Stimulated activated CD8-positive, alpha-beta memory T cell treated with anti-CD3 and anti-CD28 coated beads, Interleukin-15, amount 100 ng/mL, for 48 hours (primary cell): Measurements from ENCODE around the gene FOXO3.
A peak's percentile ranks its signal among the peaks of the same experiment; 100 is the strongest.
"Not testable (repeated sequence)": the region's sequence is repeated elsewhere in the genome, so short reads cannot be mapped to it uniquely, and the experiment has no call there.

Experiments used
- DNase-seq, 2 donors: peaks; one replicate each; pipeline ENCODE4 v3.0.0-alpha.2; 2020; ENCODE audit warnings: low read depth in 2 of 2

Gene FOXO3

GRCh38 chr6:108560463-108561308, at the start of gene FOXO3:
Gene FOXO3, plus strand, starts transcription at chr6:108560917. Its CDS starts 292 bp downstream, at chr6:108561209.
- peak; percentile 38 to 46 for DNase-seq

GRCh38 chr6:108518714-108519576, 41.8 kb upstream of the FOXO3 start:
- DNase-seq, result no peak

- no peak for DNase-seq
Measured at GRCh38 chr6:108521616-108522107, 39.1 kb upstream of the FOXO3 start.

- DNase-seq, result no peak
Measured at GRCh38 chr6:108523697-108524096, 37.0 kb upstream of the FOXO3 start.

GRCh38 chr6:108524528-108525248, 36.0 kb upstream of the FOXO3 start:
- DNase-seq, result no peak

- no peak for DNase-seq
Measured at GRCh38 chr6:108526739-108527174, 34.0 kb upstream of the FOXO3 start.

DNA sequence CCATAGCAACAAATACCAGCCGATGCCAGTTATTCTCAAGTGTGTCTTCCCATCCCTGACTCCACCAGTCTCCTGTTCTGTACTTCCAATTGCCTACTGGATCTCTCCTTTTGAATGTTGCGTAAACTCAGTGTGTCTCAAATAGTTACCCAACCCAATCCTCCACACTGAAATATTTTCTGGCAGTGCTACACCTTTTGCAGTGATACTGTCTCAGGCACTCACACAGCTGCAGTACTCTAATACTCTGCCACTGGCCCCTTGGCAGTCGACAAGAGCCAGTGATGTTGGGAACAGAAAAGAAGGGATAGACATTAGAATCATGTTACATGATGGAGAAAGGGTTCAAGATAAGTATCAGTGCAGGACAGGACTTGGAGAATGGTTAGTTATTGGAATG, 31.8 kb upstream of the FOXO3 start:
- no peak for DNase-seq

- no peak for DNase-seq
Measured at GRCh38 chr6:108531332-108531731, 29.4 kb upstream of the FOXO3 start.

DNA sequence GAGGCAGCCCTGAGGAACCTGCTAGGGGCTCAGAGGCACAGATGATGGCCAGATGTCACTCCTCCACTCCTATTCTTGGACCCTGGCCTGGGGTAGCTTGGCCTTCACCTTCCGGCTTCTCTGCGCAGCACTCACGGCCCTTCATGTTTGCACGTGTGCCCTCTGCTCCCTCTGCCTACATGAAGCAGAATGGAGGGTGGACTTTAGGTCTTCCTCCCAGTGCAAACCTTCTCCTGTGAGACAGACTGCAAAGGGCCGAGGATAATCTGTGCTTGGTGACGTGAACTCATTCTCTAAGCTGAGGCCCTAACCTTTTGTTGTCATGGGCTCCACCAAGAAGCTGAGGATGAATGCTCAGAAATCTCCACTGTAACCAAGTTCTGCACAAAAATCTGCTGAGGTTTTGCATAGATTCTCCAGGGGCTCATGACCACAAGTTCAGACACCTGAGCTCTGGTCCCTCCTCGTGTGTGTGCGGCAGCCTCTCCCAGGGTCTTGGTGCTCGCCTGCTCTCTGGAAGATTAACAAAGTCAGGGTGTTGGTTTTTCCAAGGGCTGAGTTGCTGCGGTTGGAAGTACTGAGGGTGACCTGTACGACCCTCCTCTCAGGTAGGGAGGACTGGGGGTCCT, 25.5 kb upstream of the FOXO3 start:
- no peak for DNase-seq

- DNase-seq, result not testable (repeated sequence)
Measured at GRCh38 chr6:108535920-108536535, 24.7 kb upstream of the FOXO3 start.

GRCh38 chr6:108541843-108542759, 18.6 kb upstream of the FOXO3 start:
- peak in 1 of 2 donors; percentile 37 for DNase-seq

DNA sequence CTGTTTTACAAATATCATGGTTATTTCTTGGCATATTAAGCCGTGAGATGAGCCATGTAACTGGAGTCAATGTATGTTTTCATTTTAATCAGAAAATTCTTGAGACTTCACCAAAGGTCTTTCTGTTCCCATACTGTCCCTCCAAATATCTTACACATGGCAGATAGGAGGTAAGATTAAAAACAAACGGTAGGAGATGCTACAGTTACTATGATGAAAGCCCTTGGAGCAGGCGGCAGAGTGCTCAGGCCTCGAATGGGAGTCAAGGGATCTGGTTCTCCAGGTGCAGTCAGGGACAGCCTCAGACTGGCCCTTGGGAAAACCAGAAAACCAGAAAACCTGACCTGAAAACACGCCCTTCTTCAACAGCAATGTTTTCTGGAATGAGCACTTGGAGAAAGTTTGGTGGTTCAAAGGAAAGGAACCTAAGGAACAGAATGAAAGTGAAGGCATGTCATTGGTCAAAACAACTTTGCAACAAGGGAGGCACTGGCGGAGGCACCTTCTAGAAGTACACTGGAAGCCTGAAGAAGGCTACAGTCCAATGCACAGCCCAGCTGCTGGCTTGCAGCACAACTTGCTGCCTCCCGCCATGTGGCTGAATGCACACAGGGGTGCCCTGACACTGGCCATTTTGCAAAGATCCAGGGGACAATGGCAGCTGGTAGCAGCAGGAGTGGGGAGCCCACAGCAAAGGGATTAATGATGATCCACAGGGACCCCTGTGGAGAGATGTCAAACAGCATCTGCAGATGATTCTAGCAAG, 17.4 kb upstream of the FOXO3 start:
- DNase-seq, result no peak

DNA sequence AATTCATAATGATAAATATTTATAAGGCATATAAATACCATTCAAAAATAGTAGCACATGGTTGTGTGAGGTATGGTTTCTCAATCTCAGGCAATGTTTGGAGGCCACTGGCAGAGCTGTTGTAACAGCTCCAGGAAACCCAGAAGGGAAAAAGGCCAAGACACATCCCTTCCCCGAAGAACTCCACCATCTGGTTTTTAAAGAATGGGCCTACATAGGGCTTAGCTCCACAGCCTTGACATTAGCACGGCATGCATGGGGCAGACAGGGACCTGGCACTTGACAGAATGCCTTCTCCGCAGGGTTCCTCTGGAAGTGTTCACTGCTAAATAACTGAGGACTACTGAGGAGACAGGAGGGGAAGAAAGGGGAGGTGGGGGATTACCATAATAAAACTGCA, 16.1 kb upstream of the FOXO3 start:
- no peak for DNase-seq

GRCh38 chr6:108546079-108547049, 14.4 kb upstream of the FOXO3 start:
- no peak for DNase-seq

DNA sequence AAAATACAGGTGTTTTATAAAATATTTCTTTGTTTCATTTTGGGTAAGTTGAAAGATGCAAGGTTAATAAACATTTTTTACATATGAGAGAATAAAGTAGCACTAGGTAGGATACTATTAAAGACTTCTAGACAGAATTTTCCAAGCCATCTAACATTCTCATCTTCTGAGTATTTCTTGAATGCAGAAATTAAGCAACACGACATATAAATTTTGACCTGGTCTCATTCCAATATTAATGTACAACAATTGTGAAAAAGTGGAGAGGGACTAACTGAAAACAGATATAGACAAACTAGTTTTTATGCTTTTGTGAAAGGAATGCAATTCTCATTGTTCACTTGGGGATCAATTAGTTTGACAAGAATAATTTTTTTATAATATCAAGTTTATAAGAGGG, 11.5 kb upstream of the FOXO3 start:
- DNase-seq, result no peak

GRCh38 chr6:108549741-108550140, 11.0 kb upstream of the FOXO3 start:
- no peak for DNase-seq

- DNase-seq, result no peak
Measured at GRCh38 chr6:108550256-108550655, 10.5 kb upstream of the FOXO3 start.
